Fibroblast of pulmonary artery (primary cell): Measurements from ENCODE around the gene EXOSC2.

Experiments
- DNase-seq: peaks from one replicate; pipeline ENCODE4 v3.0.0-alpha.2; 2010; ENCODE audit warnings: low read depth
- H3K4me3 ChIP-seq: replicated peaks from 2 replicates; pipeline ENCODE4 v1.5.1; 2011; ENCODE audit warnings: low read depth, mild to moderate bottlenecking, control low read depth, low read length, moderate library complexity
- CTCF ChIP-seq: IDR thresholded peaks from 2 replicates; pipeline ENCODE4 v1.5.1; 2011; ENCODE audit warnings: mild to moderate bottlenecking, control low read depth, low read length, inconsistent platforms; ENCODE audit errors: missing control alignments

Gene EXOSC2

GRCh38 chr9:130688072-130688471 is 5.5 kb upstream of the EXOSC2 start:
- TF ChIP-seq CTCF: no peak
- H3K4me3 ChIP-seq: no peak overlapping the region
- DNase-seq: no peak

- peak overlapping the region; percentile 37 for H3K4me3 ChIP-seq
- TF ChIP-seq CTCF: no peak
- no peak for DNase-seq
These were observed 4.0 kb upstream of the EXOSC2 start for GRCh38 chr9:130689572-130689936.

GRCh38 chr9:130689937-130690700 is 3.5 kb upstream of the EXOSC2 start:
- DNase-seq: peak; percentile 95

GRCh38 chr9:130692321-130692720 is 1.3 kb upstream of the EXOSC2 start:
- no peak for DNase-seq
- TF ChIP-seq CTCF: no peak
- H3K4me3 ChIP-seq: no peak overlapping the region

More at GRCh38 chr9:130689937-130690700, 3.5 kb upstream of the EXOSC2 start:
- no peak for TF ChIP-seq CTCF
- peak overlapping the region; percentile 39 for H3K4me3 ChIP-seq

- peak overlapping the region; percentile 89 for H3K4me3 ChIP-seq
- no peak for TF ChIP-seq CTCF
- no peak for DNase-seq
These were observed 517 bp upstream of the EXOSC2 start for GRCh38 chr9:130693101-130693425.

GRCh38 chr9:130694205-130694604 is 625 bp downstream of the EXOSC2 start:
- H3K4me3 ChIP-seq: peak overlapping the region; percentile 89
- DNase-seq: no peak
- no peak for TF ChIP-seq CTCF

- no peak overlapping the region for H3K4me3 ChIP-seq
- no peak for TF ChIP-seq CTCF
- no peak for DNase-seq
These were observed 2.6 kb downstream of the EXOSC2 start for GRCh38 chr9:130696139-130696650.
